NAMALWA (cell line): ENCODE data around the gene RAB41.
A peak's percentile ranks its signal among the peaks of the same experiment; 100 is the strongest.
"Not testable (repeated sequence)": the region's sequence is repeated elsewhere in the genome, so short reads cannot be mapped to it uniquely, and the experiment has no call there.

Experiments
- DNase-seq: peaks from one replicate; pipeline ENCODE4 v3.0.0-alpha.2; 2015; ENCODE audit warnings: low spot score

RAB41 gene

GRCh38 chrX:70289793-70290770 is 8.1 kb downstream of the RAB41 start, which contains the start of the genes KIF4A and PDZD11:
Gene KIF4A, plus strand, starts transcription at chrX:70290104. Its CDS starts 355 bp downstream, at chrX:70290459.
Gene PDZD11, minus strand, starts transcription at chrX:70289927. Its CDS starts 586 bp downstream, at chrX:70289341.
- DNase-seq, result peak; percentile 84

GRCh38 chrX:70292788-70293187 is 10.8 kb downstream of the RAB41 start:
- no peak for DNase-seq

DNA sequence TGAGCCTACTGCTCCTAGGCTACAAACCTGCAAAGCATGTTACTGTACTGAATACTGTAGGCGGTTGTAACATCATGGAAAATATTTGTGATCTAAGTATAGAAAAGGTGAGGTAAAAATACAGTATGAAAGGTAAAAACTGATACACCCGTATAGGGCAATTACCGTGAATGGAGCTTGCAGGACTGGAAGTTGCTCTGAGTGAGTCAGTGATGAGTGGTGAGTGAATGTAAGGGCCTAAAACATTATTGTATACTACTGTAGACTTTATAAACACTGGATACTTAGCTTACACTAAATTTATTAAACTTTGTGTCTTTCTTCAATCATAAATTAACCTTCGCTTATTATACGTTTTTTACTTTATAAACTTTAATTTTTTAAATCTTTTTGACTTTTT is 11.6 kb downstream of the RAB41 start:
- no peak for DNase-seq

DNA sequence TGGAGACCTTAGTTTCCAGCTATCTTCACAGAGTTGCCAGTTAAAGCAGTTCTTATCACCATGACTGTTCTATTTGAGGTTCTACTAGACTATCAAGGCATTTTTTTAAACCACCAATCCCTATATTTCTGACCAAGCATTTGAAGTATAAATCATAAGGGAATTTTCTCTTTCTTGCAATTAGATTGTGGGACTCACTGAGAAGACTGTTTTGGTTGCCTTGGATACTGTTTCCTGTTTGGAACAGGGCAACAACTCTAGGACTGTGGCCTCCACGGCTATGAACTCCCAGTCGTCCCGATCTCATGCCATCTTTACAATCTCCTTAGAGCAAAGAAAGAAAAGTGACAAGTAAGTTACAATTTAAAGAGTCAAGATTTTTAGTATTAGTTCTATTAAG is 19.7 kb downstream of the RAB41 start:
- DNase-seq, result no peak

DNA sequence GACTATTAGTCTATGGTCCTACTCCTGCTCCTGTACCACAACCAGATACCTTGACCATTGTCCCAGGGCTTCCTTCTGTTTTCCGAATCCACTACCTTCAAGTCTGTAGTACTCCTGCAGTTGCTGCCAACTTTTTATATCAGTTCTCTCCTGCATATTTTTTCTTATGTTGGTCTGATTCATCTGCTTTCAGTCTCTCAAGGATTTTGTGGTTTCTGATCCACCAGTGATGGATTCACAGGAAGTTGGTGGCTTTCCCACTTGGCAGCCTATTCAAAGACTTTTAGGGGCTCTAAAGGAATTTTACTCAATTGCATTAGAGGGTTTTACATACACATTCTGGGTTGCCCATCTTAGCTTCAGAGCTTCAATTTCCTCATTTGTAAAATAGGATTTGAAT is 31.5 kb downstream of the RAB41 start:
- no peak for DNase-seq

DNA sequence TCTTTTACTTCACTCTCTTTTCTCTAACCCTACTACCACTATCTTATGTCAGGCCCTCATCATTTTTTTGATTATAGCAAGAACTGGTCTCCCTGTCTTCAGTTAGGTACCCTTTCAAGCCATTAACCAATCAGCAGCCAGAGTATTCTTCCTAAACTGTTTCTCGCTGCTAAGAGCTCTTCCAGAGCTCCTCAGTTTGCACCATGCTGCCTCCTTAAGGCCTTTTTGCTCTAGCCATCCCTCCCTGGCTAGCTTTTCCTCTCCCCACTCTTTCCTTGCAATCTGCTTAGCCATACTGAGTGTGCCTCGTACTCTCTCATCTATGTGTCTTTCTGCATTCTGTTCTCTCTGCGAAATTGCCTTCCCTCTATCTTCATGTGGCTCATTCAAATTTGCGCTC is 40.8 kb downstream of the RAB41 start:
- DNase-seq, result no peak

- not testable (repeated sequence) for DNase-seq
These were observed 41.7 kb downstream of the RAB41 start for GRCh38 chrX:70323628-70324027.

DNA sequence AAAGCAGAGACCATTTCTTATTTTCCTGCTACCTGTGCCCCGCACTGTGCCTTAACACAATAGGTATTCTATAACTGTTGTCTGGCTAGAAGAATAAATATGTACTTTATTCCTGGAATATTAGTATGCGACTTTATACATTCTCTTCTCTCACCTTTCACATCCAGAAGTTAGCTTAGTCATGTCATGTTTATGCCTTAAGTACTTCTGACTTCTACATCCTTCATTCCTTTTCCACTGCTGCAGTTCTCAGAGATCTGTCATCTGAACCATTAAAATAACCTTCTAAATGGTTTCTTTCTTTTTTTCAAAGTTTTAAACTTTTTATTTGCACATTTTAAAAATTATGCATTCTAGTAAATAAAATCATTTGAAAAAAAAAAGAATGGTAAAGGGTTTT is 42.4 kb downstream of the RAB41 start:
- no peak for DNase-seq

GRCh38 chrX:70331161-70331560 is 49.2 kb downstream of the RAB41 start:
- no peak for DNase-seq

- no peak for DNase-seq
These were observed 50.6 kb downstream of the RAB41 start for GRCh38 chrX:70332600-70332999.
